Activated CD8-positive, alpha-beta memory T cell treated with anti-CD3 and anti-CD28 coated beads, Interleukin-2, amount 50 U/mL, for 24 hours (primary cell): Measurements from ENCODE around the gene ACOT7.

Experiments
- DNase-seq: peaks from one replicate; pipeline ENCODE4 v3.0.0-alpha.2; 2020; ENCODE audit errors: extremely low read depth

ACOT7 gene

DNA sequence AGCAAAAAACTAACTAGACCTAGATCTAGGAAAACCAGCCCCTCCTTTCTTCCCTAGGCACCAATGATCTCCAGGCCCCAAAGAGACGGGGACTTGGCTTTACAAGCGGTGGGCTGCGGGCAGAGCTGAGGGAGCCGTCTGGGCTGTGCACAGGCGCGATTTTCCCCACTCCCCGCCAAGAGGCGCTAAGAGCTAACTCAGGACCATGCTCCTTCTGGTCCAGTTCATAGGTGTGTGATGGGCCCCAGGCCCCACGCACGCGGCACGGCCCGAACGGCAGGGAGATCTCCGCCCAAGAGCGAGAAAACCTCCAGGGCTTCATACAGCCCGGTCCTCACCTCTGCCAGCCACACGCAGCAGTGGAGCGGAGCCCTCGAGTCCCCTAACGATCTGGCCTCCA, 125.2 kb downstream of the ACOT7 start:
- no peak for DNase-seq

DNA sequence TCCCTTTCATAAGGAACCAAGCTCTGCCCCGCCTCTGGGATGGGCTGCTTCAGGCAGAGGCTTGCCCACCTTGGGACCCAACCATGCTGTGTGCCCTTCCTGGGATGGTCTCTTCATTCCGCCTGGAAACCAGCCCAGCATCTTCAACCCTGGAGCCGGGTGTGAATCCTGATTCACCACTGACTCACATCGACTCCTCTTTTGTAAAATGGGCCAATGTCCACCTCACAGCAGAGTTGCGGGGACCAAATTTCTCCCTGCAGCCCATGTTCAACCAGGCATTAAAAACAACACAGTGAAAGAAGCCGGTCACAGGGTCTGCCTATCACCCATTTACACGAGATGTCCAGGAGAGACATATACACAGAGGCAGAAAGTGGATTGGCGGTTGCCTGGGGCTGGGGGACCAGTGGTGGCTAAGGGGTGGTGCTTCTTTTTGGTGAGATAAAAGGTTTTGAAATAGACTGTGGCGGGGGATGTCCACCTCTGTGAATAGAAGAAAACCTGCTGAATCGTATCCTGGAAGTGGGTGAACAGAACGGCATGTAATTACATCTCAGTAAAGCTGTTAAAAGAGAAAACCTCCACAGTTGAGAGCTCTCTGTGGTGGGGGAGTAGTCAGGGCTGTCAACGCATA, 125.8 kb downstream of the ACOT7 start:
- DNase-seq, result no peak

DNA sequence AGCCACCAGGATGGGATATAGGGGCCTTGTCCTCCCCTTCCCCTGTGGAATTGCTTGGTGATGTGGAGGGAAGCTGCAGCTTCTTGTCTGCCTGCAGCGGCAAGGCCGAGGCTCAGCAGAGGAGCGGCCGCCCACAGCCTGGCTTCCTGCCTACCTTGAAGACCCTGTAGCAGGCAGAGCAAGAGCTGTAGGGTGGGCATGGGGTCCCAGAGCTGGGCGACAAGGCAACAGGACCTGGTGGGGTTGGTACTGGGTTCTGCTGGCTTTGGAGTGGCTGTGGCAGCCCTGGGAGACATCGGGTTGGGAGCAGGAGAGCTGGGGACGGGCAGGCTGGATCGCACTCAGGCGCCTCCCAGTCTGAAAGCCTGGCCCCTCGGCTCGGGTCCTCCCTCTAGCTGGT, 126.9 kb downstream of the ACOT7 start:
- DNase-seq, result no peak

DNA sequence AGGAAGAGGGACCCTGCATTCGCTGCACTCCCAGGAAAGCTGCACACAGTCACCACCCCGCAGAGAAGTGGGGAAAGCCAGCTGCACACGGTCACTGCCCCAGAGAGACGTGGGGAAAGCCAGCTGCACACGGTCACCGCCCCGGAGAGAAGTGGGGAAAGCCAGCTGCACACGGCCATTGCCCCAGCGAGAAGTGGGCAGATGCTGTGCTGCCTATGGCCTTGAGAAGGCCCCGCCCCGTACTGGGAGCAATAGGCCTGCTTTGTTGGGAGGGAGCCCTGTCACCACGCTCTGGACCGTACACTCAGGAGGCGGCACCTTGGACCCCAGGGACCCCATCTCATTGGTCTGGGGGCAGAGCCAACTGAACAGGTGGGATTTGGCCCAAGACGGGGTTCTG, 128.4 kb downstream of the ACOT7 start:
- DNase-seq, result no peak

DNA sequence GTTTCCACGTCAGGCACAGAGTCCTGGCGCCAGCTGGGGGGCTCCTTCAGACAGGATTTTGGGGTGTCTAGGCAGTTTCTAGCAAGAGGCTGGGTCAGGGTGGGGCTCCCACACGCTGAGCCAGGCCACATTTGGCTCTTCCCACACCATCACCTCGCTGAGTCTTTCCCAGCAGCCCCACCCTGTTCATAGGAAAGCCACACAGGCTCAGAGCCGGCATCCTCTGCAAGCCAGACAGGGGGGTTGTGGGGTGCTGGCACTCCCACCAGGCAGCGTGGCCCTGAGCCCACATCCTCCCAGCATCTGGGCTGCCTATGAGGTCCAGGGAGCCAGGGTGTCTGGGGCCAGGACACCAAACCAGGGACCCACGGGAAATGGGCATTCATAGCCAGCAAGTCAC, 129.9 kb downstream of the ACOT7 start:
- no peak for DNase-seq

DNA sequence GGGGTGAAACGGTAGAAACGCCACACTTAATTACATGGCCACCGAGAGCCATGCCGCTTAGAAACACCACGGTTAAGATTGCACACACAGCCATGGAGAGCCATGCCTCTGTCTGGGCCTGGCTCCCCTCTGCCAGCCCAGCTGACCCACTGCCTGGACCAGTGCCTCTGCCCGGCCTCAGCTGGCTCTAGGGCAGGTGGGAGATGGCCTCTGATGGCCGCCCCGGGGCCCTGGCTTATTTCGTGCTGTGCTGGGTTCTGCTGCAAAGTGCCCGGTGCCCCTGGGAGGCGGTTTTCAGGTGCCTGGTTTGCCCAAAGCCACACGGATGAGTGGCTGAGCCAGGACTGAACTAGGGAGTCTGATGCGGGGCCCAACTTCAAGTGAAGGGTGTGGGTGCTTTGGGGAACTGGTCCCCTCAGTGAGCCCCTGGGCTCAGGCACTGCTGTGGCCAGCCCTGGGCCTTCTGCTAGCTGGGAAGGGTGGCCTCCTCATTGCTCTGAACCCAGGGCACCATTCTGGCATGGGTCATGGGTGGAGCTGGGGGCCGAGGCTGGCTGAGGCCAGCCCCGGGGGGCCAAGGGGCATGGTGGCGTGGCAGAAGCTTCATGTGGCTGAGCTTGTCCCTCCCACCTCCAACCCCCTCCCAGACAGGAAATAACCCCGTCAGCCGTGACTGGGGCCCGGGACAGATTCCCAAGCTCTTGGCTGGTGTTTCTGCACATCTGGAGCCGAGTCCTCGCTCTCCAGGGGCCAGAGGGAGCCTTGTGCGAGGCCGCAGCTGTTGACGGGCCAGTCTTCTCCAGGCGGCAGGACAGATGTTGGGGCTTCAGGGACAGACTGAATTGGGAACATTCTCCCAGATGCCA, 130.8 kb downstream of the ACOT7 start:
- DNase-seq, result no peak

DNA sequence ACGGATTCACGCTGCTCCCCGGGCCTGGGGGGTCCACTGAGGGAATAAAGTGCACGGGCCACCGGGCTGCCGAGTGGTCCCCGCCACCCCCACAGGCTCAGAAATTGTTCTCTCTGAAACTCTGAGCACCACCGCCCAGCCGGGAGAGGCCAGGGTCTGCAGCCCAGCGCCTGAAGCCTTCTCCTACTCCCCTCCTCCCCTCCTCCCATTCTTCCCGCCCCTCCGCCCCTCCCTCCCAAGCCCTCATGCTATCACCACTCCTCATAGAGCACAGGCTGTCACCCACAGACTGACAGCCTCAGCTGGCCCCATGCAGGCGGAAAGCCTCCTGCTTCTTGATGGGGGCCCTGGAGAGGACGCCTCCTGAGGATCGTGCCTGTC, 132.0 kb downstream of the ACOT7 start:
- DNase-seq, result no peak

DNA sequence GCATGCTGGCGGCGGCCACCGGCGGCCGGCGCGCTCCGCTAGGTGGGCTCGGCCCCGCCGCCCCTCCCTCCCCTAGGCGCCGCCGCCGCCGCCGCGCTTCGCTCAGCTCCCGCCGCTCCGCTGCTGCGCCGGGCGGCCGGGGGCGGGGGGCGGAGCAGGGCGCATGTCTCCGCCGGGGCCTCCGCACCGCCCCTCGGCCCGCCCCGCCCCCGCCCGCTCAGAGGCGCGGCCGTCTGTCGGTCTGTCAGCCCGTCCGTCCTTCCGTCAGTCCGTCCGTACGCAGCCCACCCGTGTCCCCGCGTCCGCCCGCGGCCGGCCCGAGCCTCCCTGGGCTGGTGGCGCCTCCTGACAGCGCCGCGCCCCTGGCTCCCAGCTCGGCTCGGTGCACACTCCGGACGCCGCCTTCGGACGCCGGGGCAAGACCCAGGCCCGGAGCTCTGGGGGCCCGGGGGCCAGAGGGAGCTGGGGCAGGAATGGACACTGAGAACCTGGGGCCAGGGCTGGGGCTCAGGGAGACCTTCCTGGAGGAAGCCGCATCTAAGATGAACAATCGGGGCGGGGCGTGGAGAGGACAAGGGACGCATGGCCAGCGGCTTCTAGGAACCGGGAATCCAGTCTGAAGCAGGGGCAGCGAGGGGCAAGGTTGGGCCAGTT, 132.5 kb downstream of the ACOT7 start, which contains the start of gene GPR153:
TSS of gene GPR153 (minus strand) at position 138 of the 654 bp plus-strand sequence. CDS start 6,193 bp downstream, outside the sequence.
- DNase-seq, result no peak

DNA sequence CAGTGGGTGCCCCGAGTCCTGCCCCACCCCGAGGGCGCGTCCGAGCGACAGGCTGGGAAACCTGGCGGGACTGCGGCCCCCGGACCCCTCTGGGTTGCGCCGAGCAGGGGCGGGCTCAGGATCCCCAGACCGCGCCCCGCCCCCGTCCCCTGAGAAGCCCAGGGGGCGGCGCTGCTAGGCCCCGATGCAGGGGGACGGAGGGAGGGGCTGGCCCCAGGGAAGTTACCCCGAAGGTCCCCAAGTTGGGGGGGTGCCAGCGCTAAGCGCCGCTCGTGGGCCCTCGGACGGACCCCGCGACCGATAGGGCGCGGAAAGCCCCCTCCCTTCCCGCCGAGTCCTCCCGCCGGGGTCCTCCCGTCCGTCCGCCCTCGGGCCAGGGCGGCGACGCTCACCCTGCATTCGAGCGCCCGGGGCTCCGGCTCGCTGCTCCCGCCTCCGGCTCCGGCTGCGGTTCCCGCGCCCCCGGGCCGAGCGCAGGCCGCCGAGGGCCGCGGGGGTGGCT, 133.1 kb downstream of the ACOT7 start:
- DNase-seq, result no peak

DNA sequence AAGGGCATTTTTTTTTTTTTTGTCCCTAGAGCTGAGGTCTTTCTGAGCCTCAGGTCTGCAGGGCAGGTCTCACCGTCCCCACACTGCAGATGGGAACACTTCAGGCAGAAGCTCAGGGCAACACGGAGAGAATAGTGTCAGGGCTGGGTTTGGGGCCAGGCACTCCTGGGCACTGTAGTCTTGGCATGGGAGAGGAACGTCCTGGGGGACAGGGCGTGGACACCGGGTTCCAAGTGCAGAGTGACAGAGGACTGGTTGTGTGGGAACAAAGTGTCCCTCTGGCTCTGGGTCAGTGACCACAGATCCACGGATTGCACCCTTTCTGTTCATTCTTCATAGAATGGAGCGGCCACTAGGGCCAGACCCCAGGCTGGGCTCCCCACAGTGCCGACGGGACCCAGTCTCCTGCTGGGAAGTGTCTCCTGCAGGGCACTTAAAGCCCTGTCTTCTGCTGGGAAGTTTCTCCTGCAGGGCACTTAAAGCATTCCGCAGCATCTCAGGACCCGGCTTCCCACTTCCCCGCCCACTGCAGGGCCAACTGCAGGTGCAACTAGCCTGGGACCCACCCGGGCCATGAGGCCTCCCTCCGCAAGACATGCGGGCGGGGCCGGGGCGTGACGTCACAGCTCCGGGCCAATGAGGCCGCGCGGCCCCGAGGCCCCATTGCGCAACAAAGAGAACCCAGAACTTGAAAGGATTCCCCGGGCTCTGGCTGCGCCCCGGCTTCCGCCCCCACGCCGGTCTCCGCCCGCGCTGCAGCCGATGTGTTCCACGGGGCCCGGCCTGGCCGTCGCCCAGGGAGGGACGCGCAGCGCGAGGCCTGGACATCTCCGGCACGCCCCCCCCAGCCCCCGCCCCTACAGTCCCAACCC, 133.8 kb downstream of the ACOT7 start:
- DNase-seq, result peak; percentile 51

DNA sequence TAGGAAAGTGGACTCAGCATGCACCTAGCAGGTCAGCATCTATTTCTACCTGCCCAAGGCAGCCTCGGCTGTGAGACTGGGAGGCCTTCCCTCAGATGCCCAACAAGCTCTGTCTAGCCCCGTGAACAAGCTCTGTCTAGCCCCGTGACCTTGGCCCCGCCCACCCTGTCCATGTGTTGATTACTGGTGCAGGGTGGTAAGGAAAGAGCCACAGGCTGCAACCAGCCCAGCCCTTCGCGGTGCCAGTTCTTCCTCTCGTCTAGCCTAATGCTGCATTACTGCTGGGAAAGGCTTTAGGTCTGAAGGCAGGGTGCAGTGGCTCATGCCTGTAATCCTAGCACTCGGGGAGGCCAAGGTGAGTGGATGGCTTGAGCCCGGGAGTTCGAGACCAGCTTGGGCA, 134.9 kb downstream of the ACOT7 start:
- DNase-seq, result no peak

DNA sequence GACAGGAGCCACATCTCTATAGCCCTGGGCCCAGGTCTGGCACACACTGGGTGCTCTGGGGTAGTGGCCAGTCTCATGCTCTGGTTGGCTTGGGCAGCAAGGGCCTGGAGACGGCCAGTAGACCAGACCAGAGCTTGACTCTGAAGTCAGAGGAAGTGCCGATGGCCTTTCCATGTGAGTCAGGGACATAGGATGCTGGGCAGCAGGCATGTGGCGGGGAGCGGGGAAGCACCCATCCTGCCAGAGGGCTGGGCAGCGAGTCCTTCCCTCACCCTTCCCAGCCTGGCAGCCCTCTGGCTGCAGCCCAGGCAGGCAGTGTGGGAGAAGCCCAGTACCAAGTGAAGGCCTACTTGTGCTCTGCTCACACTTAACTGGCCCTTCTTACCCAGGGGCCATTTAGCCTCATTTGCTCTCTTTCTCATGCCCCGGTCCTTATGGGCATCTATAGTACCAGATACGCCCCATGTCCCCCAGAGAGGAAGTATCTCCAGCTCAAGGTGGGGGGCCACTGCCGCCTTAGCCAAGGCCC, 136.0 kb downstream of the ACOT7 start:
- no peak for DNase-seq

DNA sequence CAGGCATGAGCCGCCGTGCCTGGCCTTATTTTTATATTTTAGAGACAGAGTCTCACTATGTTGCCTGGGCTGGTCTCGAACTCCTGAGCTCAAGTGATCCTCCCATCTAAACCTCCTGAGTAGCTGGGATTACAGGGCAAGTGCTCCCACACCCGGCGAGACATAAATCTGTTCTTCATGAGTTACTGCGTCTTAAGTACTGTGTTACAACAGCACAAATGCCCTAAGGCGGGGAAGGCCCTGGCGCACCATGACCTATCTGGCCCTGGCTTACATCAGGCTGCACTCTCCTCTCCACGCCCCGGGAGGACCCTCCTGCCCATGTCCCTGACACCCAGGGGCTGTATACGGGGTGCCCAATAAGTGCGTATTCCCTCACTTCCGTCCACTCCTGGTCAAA, 136.9 kb downstream of the ACOT7 start:
- no peak for DNase-seq

DNA sequence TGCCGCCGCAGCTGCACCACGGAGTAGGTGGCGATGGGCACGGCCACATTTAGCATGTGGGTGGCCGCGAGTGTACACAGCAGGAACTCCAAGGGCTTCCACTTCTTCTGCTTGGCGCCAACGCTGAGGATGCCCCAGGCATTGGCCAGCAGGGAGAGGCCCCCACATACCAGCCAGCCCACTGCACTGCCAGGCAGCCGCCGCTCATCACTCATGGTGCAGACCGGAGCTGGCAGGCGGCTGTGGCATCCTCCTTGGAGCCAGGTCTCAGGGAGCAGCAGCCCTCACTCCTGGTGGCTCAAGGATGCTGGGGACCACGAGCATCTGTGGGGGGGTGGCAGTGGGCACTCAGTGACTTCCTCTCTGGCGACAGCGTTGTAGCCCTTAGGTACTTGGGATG, 138.9 kb downstream of the ACOT7 start:
- no peak for DNase-seq

DNA sequence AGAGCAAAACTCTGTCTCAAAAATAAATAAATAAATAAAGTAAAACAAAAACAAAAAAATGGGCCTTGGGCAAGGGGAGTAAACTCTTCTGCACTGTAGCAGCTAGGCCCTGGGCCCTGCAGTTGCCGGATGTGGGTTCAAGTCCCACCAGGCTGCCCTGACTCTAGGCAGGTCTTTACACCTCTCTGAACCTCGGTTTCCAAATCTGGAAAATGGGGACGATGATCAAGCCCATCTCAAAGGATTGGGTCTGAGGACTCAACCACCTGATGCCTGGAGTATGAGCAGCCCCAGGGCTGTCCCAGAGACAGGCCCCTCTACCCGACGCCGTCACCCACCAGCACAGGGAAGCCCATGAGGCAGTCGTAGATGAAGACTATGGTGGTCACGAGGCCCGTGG, 140.2 kb downstream of the ACOT7 start:
- DNase-seq, result no peak

DNA sequence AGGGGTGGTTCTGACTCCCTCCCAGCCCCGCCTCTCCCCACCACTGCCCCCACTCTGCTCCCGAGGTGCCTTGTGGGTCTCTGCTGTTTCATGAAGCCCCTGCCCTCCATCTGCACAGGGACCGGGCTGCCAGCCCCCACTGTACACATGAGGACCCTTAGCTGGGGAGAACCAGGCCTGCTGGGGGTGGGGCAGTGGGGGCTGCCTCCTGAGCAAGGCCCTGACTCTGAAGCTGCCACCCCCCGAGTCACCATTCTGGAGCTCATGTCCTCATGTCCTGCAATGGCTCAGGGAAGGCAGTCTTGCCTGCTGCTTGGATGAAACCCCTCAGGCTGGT, 141.2 kb downstream of the ACOT7 start:
- no peak for DNase-seq

DNA sequence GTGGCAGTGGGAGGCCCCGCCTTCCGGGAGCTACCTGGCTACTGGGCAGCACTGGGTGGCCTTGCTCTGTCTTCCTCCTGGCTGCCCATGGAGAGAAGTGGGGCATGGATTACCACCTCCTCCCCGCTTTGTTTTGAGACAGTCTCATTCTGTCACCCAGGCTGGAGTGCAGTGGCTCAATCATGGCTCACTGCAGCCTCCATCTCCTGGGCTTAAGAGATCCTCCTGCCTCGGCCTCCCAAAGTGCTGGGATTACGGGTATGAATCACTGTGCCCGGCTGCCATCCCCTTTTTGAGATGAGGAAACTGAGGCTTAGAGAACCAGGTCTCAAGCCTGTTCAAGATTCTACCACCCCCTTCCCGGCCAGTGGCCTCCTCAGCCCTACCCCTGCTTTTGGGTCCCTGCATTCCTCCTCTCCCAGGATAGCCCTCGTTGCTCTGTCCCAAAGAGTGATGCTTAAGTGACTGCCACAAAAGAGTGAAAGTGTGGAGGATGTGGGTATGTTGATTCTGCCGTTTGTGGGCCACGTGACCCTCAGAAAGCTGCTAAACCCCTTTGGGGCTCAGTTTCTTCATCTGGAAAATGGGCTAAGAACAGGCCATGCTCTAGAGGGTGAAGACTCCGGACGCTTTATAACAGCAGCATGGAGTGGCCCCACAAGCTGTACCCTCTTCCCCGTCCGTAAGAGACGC, 141.7 kb downstream of the ACOT7 start:
- DNase-seq, result no peak

DNA sequence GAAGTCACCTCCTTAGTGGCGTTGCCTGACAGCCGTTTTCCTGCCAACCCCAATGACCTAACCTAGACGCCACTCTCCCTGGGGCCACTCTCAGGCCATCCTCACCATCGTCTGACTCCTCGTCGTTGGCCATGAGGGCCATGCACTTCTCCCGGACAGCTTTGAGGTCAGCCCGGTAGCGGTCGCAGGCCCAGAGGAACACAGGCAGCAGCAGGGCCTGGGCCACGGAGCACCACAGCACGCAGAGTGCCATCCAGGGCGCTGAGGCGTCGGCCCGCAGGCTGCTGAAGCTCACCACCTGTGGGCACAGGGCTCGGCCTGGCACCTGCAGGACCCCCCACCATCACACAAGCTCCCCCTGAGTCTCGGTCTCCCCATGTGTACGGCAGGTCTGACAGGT, 142.3 kb downstream of the ACOT7 start:
- DNase-seq, result no peak

DNA sequence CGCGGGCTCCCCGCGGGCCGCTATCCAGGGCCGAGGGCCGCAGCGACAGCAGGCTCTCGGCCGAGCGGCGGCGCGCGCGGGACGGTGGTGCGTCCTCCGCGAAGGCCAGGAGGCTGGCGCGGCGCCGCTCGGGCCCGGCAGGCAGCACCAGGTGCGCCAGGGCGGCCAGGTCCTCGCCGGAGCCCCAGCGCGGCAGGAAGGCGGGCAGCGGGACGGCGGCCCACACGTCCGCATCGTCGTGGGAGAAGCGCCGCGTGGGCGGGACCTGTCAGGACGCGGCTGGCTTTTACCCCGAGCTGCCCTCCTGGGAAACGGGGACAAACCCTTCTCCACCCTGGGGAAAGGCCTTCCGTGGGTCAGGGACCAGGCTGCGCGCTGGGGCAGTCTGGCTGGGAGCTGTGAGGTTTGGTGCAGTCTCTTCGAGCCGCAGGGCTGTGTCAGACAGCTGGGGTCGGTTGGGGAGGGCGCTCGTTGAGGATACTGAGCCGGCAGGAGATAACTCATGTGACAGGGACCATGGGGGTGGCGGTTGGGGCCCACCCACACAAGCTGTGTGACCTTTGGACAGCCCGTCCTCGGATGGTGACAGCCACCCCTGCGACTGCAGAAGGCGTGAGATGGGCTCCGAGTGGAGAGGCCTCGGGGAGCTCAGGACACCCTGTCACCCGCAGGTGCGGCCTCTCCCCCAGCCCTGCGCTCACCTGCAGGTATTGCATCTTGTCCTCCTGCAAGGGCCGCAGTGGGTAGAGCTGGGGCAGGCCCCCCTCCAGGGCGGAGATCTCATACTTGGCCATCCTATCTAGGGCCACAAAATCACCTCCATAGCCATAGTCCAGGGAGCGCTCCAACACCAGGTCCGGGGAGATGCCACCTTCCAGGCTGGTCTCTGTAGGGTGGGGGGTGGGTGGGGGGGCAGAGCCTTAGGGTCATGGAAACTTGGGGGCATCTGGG, 143.6 kb downstream of the ACOT7 start:
- DNase-seq, result no peak
